ENCODE results near the gene ZNF2.

ZNF2 gene

DNA sequence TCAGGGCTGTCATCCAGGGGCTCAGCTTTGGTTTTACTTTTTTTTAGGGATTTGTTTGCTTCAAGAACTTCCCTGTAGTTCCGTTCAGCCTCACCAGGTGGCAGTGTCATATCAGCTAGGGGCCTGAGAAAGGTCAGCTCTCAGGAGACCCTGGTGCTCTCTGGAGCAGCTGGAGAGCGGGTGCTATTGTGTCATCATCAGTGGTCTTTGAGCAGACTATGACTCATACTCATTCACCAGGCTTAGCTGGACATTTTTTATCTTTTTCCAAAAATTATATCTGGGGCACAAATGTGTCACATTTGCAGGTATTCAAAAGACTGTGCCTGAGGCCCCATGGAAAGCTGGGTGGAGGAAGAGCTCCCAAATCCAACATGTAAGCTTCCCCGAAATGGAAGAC lies 66.1 kb downstream of the ZNF2 start:
- no peak for DNase-seq (ENCODE audit: low spot score)
- no peaks in the 10 kb centered on the region for H3K27me3 Mint-ChIP-seq (ENCODE audit: low read depth)
- peaks cover 32% of the 10 kb centered on the region for H3K9me3 Mint-ChIP-seq
- no peak overlapping the region for H3K4me3 Mint-ChIP-seq
- no peaks in the 10 kb centered on the region for H3K4me1 Mint-ChIP-seq (ENCODE audit: low read depth)
- H3K36me3 Mint-ChIP-seq (ENCODE audit: low read depth): no peaks in the 10 kb centered on the region
- no peak overlapping the region for H3K27ac Mint-ChIP-seq

- Mint-ChIP-seq H3K4me1 (ENCODE audit: low read depth) (no peaks in the 10 kb centered on the region), H3K9me3 (peaks cover 30% of the 10 kb centered on the region)
Measured at GRCh38 chr2:95232232-95232631, 66.6 kb downstream of the ZNF2 start.

More at GRCh38 chr2:95232232-95232631, 66.6 kb downstream of the ZNF2 start:
- H3K27ac Mint-ChIP-seq: no peak overlapping the region
- H3K36me3 Mint-ChIP-seq (ENCODE audit: low read depth): no peaks in the 10 kb centered on the region
- no peaks in the 10 kb centered on the region for H3K27me3 Mint-ChIP-seq (ENCODE audit: low read depth)
- H3K4me3 Mint-ChIP-seq: no peak overlapping the region
- no peak for DNase-seq (ENCODE audit: low spot score)
